Endothelial cell of umbilical vein (primary cell): ENCODE data around the gene PLRG1.

Experiments used
- JUN ChIP-seq: IDR thresholded peaks from 2 replicates; pipeline ENCODE4 v1.6.1; 2011; ENCODE audit warnings: borderline replicate concordance, low read depth; ENCODE audit not compliant: insufficient read length, insufficient read depth
- POLR2AphosphoS5 ChIP-seq: IDR thresholded peaks from 2 replicates; pipeline ENCODE4 v1.6.1; 2012; ENCODE audit warnings: low read depth, mild to moderate bottlenecking, control low read depth, low read length, moderate library complexity; ENCODE audit not compliant: insufficient read depth
- TF ChIP-seq, protein P1 (sequence below), 2 donors: IDR thresholded peaks; 1 replicate in 1 of 2; 2 replicates in 1 of 2; pipeline ENCODE4 v1.5.1; 2011; ENCODE audit warnings: low read length in 2 of 2, mild to moderate bottlenecking in 2 of 2, moderate library complexity in 2 of 2, control low read depth in 1 of 2, inconsistent platforms in 1 of 2, low read depth in 1 of 2; ENCODE audit not compliant: insufficient read depth in 1 of 2; ENCODE audit errors: extremely low read depth in 1 of 2

- TF ChIP-seq POLR2AphosphoS5 = no peak
- TF ChIP-seq, protein P1, sequence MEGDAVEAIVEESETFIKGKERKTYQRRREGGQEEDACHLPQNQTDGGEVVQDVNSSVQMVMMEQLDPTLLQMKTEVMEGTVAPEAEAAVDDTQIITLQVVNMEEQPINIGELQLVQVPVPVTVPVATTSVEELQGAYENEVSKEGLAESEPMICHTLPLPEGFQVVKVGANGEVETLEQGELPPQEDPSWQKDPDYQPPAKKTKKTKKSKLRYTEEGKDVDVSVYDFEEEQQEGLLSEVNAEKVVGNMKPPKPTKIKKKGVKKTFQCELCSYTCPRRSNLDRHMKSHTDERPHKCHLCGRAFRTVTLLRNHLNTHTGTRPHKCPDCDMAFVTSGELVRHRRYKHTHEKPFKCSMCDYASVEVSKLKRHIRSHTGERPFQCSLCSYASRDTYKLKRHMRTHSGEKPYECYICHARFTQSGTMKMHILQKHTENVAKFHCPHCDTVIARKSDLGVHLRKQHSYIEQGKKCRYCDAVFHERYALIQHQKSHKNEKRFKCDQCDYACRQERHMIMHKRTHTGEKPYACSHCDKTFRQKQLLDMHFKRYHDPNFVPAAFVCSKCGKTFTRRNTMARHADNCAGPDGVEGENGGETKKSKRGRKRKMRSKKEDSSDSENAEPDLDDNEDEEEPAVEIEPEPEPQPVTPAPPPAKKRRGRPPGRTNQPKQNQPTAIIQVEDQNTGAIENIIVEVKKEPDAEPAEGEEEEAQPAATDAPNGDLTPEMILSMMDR (IDR thresholded peaks at IDR 0.05; ENCODE audit: extremely low read depth in 1 of 2, insufficient read depth in 1 of 2, low read depth in 1 of 2, low read length in 2 of 2) = no peak
- no peak for TF ChIP-seq JUN
Observed at GRCh38 chr4:154564311-154564710, 14.1 kb upstream of the PLRG1 start.
